EL (cell line): ENCODE measurements around the gene FARP1.

Experiments used
- DNase-seq: peaks from one replicate; pipeline ENCODE4 v3.0.0-alpha.2; 2016

Gene FARP1

DNA sequence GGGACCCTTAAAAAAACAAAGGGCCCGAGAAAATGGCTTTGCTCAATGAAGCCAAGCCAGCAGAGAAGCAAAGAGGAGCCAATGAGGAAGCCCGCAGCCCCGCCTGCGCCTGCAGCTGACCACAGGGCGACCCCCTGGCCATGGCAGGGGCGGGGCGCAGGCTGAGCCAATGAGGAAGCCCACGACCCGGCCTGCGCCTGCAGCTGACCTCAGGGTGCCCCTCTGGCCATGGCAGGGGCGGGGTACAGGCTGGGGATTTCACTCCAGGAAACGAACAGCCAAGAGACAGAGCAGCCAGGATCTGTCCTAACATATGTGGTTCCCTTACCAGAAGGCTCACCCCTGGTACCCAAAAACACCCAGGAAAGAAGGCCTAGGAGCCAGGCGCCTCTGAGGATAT lies 332.6 kb downstream of the FARP1 start:
- DNase-seq, result no peak

DNA sequence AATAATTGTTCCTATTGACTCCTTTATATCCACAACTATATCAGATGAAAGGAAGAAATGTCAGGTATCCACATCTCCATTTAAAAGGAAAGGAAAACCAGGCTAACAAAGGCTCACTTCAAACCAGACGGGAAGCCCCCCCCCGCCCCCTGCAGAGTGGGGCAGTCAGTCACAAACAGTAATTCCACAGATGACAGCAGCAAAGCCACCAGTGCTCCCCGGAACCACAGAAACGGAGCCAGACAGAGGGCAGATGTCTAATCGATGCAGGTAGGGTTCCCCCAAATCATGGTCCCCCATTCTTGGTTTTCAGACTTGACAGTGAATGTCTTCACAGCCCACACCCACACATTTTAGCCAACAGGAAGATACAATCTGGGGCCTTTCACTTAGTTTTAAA lies 333.2 kb downstream of the FARP1 start:
- no peak for DNase-seq

DNA sequence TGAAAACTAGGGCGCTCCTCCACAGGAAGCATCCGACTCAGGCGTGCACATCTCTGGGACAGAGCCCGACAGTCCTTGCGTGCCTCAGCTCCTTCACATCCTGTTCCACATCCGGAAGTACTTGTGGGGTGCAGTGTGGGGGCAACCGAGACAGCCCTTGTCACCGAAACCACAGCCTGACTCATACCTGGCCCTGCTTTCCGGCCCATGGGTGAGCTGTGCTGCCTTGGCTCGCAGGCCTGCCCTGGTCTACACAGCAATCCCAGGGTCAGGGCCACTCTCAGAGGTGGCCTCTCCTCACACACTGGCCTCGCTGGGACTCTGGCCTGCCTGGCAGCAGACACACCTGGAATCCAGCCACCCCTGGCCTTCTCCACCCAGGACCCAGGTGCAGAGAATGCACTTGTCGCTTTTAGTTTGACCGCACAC lies 333.7 kb downstream of the FARP1 start:
- DNase-seq, result peak; percentile 96

DNA sequence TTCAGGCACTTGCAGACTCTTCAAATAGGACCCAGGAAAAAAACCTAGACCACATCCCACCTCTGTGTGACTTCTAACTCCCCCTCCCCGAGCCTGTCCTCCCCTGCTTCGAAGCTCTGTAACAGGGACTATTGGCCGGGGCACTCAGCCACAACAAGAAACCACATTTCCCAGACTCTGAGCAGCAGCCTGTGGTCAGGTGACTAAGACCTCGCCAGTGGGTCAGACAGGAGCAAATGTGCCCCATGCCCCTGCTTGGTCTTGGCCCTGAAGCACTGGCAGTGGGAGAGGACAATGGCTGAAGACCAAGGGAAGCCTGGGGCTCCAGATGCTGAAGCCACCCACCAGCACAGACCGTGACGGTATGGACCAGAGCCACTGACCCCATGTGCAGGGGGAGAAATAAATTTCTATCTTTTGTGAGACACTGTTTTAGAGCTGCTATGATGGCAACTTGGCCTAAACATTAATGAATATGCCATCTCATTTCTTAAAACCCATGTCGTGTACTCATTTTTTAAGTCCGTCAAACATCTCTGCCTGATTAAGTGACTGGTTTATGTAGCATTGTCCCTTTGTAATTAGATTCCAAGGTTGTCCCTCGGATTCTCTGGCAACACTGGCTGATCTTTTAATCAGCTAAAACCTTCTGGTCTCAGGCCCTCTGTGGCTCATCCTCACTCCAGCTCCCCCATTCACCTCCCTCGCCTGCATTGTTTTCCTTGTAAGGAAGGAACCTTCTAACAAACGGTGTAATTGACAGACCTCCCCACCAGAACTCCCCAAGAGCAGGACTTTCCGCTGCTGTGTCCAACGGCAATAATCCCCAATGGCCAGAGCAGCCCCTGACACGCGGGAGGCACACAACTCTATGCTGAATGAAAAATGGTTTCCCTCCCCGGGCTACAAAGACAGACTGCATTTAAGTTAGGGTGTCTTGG lies 335.6 kb downstream of the FARP1 start:
- peak; percentile 68 for DNase-seq

DNA sequence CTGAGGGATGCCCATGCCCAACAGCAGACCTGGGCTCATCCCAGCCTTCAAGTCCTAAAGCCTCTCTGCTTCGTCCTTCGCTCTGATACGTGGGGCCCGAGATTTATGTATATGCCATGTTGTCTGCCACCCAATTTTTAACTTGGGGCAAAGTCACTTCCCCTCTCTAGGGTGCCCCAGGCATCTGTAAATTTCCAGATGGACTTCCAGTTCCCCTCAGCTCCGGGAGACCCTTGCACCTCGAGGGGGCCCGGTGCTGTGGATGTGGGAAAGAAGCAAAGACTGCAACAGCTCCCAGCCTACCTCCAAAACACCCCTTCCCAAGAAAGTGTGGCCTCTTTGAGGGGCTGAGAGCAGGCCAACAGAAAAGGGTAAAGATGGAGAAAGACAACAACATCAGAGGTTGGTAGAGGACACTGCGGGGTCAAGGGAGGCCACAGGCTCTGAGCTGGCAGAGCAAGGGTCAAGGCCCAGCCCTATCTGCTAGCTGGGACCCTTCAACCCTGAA lies 336.7 kb downstream of the FARP1 start:
- no peak for DNase-seq

DNA sequence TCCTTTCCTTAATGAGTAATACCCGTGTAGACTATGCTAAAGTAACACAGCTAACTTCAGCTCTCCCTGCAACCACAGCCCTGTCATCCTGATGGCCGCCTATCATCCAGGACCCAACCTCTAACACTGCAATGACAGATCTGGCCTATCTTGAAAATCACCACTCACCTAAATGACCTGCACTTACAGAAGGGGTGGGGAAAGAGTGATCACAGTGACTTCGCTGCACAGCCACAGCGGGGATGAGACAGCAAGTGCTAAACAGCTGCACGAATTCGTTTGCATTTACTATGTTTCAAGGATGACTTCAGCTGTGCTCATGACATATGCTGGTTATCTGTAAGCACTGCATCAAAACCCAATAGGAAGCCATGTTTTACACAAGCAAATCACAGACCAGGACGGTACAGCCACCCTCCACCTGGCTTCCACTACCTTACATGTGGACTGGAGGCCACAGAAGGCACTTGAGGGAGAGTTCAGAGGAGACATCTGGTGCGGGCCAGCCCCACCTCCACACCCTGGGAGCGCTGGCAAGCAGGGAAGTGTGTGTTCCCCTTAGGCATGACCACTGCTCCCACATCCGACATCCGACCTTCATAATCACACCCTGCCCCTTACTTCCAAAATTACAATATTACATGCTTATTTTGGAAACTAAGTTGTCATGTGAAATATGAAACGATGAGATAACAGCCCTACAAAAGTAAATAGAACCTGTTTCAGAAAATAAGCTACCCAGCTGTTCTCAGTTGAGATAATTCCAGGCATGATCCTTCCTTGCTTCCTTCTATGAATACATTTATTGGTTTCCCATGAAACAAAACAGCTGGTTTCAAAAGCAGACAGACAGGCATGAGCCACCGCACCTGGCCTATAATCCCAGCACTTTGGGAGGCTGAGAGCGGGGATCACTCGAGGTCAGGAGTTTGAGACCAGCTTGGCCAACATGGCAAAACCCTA lies 338.3 kb downstream of the FARP1 start:
- no peak for DNase-seq

DNA sequence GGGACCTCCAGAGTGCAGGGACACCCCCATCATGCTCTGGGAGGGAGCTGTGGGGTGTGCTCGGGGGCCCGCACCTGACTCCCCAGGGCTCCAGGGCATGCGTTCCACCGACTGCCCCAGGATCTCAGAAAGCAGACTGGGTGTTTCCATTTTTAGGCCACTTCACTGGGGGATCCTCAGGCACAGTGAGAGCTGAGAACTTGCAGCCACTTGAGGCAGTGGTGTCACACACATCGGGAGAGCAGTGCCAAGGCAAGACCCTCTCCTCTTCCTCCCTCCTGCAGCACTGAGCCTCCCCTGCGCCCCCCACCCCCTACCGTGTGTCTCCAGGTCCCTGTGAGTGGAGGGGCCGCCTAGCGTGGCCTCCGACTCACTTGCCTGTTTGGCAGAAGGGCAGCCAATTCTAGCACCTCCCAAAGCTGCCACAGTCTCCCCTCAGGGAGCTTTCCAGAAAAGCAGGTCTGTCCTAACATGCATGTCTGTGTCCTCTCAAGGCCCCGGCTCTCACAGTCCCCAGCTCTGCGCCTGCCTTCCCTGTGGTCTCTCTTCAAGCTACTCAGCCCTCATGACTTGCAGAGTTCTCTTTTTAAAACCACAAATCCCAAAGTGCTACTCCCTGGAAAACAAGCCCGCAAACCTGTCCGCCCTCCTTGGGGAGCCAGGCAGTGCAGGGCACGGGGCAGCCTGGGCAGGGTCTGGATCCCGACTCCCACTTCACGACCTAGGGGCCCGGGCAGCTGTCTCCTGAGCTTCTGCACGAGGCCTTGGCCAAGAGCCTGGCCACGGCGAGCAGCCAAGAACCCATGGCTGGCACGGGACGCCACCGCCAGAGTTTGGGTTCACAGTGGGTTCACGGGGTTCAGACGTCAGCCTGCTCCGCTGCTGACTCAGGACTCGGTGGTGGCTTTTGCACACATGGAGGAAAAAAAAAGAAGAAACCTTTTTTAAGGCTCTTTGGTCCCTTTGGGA lies 339.9 kb downstream of the FARP1 start:
- DNase-seq, result peak; percentile 40

DNA sequence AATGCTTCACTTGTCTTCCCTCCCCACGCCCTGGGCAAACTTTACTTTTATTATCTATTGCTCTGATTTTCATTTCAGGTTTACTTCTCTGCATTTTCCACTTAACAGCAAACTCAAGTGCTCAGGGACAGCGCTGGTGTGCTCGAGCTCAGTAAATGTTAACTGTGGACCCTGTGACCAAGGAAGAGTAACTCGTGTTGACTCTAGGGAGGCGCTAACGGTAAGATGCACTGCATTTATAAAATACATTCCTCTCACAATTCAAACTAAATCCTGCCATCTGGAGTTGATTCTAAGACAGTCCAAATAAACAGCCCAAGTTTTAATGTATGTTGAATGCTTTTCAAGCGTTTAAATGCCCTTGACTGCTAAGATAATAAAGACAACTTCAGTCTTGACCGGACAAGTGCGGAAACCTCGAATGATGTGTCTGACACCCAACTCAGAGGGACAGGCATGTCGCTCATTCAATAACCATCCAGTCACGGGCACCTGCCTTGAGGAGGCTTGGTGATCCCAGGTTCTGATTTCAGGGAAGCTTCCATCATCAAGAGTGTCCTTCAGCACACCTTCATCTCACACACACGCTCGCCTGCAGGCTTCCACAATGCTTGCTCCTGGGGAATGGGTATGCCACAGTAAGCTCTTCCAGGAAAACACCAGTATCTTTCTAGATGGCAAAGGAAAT lies 340.9 kb downstream of the FARP1 start:
- DNase-seq, result no peak

DNA sequence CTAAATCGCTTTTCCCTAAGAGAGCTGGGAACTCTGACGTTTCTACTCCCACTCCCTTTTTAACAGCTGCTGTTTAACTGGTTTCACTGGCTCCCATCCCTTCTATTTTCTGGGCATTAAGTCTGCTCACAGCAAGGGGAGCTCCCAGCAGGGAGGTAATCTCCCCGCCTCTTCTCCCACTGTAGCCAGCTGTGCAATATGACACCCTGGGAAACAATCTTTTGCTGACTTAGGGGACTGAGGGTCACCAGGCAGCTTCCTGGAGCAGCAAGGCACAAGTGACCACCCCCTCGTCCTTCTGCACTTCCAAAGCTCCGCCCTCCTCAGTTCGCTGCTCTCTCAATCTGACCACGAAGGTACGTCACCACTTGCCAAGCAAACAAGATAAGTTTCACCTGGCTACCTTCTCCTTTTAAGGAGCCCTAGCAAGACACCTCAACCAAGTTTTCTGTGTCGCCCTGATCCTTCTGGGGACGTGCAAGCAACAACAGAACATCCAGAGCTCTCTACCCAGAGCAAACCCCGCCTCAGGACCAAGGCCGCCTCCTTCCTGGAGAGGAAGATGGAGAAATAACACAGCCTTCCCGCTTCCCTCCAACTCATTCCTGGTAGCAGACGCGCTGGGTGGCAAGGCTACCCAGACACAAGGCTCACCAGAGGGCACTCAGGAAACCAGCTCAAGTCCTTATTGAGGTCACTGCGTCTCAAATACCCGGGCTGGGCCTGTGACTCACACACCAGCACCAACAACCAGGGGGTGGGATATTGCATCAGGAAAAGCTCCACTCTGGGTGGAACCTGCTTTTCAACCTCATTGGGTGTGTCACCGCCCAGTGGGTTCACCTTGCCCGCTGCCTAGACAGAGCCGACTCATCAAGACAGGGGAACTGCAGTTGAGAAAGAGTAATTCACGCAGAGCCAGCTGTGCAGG lies 341.7 kb downstream of the FARP1 start:
- peak; percentile 97 for DNase-seq

DNA sequence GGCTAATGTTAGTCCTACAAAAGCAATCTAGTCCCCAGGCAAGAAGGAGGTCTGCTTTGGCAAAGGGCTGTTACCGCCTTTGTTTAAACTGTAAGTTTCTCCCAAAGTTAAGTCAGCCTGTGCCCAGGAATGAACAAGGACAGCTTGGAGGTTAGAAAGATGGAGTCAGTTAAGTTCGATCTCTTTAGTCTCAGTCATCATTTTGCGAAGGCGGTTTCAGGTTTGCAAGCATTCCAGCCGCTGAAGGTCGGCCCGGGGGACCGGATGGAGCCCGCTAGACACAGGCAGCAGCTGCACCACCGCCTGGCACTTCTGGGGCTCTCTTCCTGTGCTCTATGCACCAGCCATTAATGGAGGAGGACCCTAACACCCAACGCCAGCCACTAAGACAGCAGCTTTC lies 342.7 kb downstream of the FARP1 start:
- no peak for DNase-seq

DNA sequence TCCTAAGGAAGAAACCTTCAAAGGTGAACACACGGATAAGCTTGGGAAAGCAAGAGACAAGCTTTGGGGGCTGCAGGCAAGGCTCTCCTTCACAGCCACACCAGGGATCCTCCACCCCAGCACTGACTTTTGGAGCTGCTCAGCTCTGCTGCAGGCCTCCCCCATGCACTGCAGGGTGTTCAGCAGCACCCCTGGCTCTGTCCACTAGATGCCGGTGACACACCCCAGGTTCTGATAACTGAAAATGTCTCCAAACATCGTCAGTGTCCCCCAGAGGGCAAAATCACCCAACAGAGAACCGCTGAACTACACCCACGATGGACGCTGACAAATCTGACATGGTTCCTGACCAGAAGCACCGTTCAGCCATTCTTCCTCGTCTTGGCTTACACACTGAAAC lies 343.5 kb downstream of the FARP1 start:
- DNase-seq, result no peak

DNA sequence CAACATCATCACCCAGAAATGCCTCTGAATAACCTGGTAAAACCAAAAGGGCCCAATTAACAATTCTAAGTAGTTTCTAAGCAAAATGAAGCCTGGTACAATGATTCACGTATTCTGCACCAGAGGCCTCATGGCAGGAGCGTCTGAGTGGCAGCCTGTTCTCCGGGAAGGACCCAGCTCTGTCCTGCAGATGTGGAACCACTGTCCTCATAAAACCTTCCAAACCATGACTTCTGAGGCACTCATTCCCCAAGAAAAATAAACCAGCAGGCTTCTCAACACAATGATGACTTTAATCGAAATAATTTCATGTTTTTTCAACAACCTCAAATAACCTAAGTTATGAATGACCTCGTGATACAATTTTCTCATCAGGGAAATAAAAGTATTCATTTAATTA lies 344.1 kb downstream of the FARP1 start:
- DNase-seq, result peak; percentile 31

DNA sequence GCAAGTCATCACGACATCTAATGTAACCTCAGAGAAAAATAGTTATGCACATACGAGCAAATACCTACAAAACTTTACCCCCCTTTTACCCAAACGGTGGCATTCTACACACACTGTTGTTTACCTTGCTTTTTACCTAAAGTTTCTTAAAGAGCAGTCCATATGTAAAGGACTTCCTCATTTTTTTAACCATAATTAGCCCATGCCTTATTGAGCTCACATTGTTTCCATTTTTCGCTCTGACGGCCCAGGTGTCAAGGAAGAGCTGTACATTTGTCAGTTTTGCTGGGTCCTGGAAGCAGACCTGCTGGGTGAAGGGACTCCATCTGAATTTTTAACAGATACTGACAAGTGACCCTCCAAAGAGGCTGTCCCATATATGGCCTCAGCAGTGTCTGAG lies 344.6 kb downstream of the FARP1 start:
- DNase-seq, result no peak

DNA sequence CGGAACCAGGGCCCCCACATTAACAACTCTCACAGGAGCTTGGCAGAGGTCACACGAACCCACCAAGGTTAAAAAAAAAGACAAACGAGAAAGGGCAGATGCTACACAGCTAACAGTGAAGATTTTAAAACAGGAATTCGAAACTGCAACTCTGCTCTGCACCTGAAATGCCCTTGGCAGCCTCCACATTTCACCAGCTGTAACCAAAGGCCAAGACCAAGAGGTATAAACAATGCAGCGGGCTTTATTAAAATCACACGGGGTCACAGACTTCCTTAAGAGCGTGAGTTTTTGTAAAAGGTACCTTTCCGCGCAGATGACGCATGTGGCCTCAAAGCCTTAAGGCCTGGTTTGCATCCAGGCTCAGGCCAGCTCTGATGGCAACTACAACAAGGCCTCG lies 345.8 kb downstream of the FARP1 start:
- DNase-seq, result no peak

DNA sequence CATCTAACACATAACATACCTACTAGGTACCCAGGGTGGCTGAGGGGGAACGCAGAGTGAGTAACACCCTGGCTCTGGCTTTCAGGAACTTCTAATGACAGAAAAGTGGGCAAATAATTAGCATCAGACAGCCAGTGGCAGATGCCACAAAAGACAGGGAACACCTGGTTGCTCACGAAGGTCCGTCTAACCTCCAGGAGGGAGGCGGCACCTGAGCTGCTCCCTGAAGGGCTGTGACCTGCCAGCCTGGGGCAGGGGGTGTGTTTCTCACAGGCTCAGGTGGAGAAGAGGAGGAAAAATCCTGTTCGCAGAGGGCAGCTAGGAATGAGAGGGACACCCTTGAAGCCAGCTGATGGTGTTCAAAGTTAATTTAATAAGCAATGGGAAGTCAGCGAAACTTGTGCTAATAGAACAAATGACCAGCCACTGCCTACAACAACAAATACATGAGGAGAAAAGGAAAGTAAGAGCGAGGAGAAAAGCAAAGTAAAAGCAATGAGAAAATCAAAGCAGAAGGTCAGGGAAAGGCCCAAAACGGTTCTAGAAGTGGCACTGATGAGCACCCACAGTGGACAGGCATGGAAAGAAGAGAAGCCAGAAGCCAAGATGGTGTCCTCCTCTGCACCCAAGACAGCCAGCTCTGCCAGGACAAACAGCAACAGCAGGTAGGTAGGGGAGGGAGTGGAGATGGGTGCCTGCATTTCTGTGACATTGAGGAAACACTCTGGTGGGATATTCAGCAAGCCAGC lies 346.7 kb downstream of the FARP1 start:
- DNase-seq, result no peak

DNA sequence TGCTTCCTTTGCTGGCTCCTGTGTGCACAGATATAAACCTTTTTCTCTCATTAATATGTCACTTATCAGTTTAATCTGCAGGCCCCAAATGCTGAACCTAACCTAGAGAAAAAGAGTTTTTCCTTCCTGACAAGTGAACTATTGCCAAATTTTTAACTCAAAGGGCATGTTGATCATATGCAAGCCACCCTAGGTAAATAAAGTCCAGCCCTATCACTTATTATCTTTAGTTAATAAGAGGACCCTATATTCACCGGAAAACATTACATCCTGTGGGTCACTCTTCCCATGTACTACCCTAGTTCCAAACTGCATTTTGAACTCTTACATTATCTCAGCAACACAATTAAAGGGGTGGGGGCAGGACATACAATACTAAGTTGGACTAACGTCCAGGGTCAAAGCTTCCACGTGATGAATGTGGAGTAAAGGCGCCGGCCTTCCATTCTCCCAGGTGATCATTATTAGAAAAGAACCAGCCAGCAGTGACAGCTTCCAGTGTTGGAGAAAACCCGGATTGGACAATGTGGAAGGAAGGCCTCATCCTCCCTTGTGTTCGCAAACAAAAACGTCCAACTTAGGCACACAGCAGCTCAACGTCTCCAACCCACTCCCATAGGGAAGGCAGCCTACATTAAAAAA lies 347.4 kb downstream of the FARP1 start:
- DNase-seq, result no peak

DNA sequence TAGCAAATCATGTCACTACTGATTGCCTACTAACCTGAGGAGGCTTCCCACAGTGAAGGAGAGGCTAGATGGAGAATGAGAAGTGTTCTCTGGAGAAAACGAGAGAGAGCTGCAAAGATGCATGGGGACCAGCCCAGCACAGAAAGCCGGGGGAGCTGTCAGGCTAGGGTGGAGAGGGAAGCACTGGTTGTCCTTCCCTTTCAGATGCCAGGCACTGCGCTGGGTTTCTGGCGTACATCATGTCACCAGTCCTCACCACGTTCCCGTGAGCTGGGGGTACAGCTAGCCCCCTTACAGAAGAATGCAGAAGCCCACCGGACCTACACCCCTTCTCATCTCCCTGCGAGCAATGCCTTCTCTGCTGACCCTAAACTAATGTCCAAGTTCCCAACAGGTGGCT lies 348.0 kb downstream of the FARP1 start:
- no peak for DNase-seq

DNA sequence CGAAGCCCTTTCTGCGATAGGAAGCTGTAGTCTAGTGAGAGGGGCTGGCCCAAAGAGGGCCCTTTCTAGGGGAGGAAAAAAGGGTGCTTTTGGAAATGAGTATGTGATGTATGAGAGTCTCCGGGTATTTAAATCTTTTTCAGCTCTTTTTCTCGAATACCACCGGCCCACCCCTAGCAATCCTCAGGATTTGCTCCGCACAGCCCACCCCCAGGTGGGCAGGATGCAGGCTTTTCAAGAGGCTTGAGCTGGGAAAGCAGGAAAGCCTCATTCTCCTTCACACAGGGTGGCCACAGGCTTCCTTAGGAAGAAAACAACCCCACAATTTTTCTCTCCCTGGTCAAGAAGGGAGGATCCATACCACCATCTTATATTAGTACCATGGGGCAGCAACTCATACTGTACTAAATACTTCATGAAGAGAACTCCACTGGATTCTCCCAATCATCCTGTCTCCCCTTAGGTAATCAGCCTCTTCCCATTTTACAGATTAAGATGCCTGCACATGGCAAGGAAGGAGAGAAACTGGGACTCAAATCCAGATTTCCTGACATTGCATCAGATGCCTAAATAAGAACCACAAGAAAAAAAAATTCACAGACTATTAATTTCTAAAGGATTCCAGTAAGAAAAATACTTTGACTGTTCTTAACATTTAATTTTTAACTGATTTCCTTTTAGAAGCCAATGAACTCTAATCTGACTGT lies 349.6 kb downstream of the FARP1 start:
- no peak for DNase-seq
